ENCODE data around the gene HPS1.

- TF ChIP-seq CTCF (conservative IDR thresholded peaks at IDR 0.05) (no peak), ZFX (IDR thresholded peaks at IDR 0.05) (no peak)
Measured at GRCh38 chr10:98489561-98490481, 43.1 kb upstream of the HPS1 start.

Data from C4-2B (cell line).